K562 (cell line): ENCODE measurements around the gene NR2F2. TPM values are rescaled to one million over a fixed set of nuclear protein-coding genes. Genes with fewer than 3 reads are reported as not detected.

Experiments
- ATAC-seq: fragments of 200-7000 bp; cut with Tn5 transposase; 3 replicates; pipeline ENCODE4 v1.9.1; 2020; ENCODE audit warnings: moderate library complexity
- BruUV-seq: library from RNA; stranded (reverse); fragments of 400-500 nt; replicated peaks from 2 replicates; lab custom pipeline; 2021; lab: Mats Ljungman, UMichigan
- CTCF ChIA-PET: fragments of 300-600 bp; formaldehyde crosslinking; extraction: SDS; loops from one replicate; lab custom pipeline; 2021; ENCODE audit warnings: low intra/inter-chr PET ratio; lab: Yijun Ruan, JAX
- POLR2A ChIA-PET: fragments of 300-600, 350-650 bp; sonication (Branson Sonifier 250); formaldehyde crosslinking; extraction: SDS; loops from one replicate; lab custom pipeline; 2021; ENCODE audit warnings: antibody characterized with exemption, inconsistent platforms; lab: Yijun Ruan, JAX
- DNase-seq, 4 experiments: peaks; one replicate each; pipeline versions ENCODE4 v3.0.0 to v3.0.0-alpha.2; 2011 to 2018; ENCODE audit warnings: low spot score in 3 of 4, mixed read lengths in 3 of 4; ENCODE audit errors: extremely low read depth in 1 of 4
- FAIRE-seq: peaks from 2 replicates; lab custom pipeline; 2011; peaks lifted over from hg19 to GRCh38; lab: Jason Lieb, UNC
- H2AFZ ChIP-seq: 2 replicates; pipeline ENCODE4 v1.6.0; 2011; ENCODE audit warnings: low read depth, low read length, control low read depth, inconsistent platforms
- H3K27ac ChIP-seq: fragments of 200-600 bp; 3 replicates; pipeline ENCODE4 v1.8.0; 2011; ENCODE audit warnings: low read depth, mild to moderate bottlenecking, control low read depth, inconsistent platforms, low read length, moderate library complexity, mixed read lengths; ENCODE audit errors: extremely low read depth
- H3K27me3 ChIP-seq, 2 experiments: fragments of 300-600 bp in 1 of 2; 2 replicates in 1 of 2; 3 replicates in 1 of 2; pipeline versions ENCODE4 v1.6.0 to v1.8.0; 2011; ENCODE audit warnings: inconsistent platforms in 2 of 2, low read length in 2 of 2, mild to moderate bottlenecking in 1 of 2, mixed read lengths in 1 of 2, moderate library complexity in 1 of 2; ENCODE audit not compliant: control insufficient read depth in 2 of 2, insufficient read depth in 2 of 2
- H3K36me3 ChIP-seq: fragments of 300-600 bp; 3 replicates; pipeline ENCODE4 v1.8.0; 2011; ENCODE audit warnings: mild to moderate bottlenecking, low read length, inconsistent platforms; ENCODE audit not compliant: control insufficient read depth, insufficient read depth
- H3K4me1 ChIP-seq, 2 experiments: fragments of 200-600 bp in 1 of 2; replicated peaks in 1 of 2; 2 replicates in 1 of 2; 3 replicates in 1 of 2; pipeline versions ENCODE4 v1.5.1 to v1.8.0; 2011; ENCODE audit warnings: inconsistent platforms in 2 of 2, low read length in 2 of 2, mild to moderate bottlenecking in 1 of 2, mixed read lengths in 1 of 2, moderate library complexity in 1 of 2; ENCODE audit not compliant: control insufficient read depth in 2 of 2, insufficient read depth in 2 of 2
- H3K4me2 ChIP-seq: 2 replicates; pipeline ENCODE4 v1.6.1; 2011; ENCODE audit warnings: low read length, control low read depth, inconsistent platforms, mixed read lengths; ENCODE audit not compliant: insufficient read depth
- H3K4me3 ChIP-seq: fragments of 200-600 bp; sonication (generic), shearing (Covaris generic); 2 replicates; pipeline ENCODE4 v1.5.1; 2016; ENCODE audit warnings: control low read depth, inconsistent platforms
- H3K79me2 ChIP-seq: fragments of 200-600 bp; 3 replicates; pipeline ENCODE4 v1.8.0; 2011; ENCODE audit warnings: low read length, inconsistent platforms; ENCODE audit not compliant: control insufficient read depth, insufficient read depth
- H3K9ac ChIP-seq, 2 experiments: 2 replicates each; pipeline versions ENCODE4 v1.6.0 to v1.6.1; 2011; ENCODE audit warnings: low read depth in 2 of 2, low read length in 2 of 2, control low read depth in 1 of 2, inconsistent platforms in 1 of 2, mild to moderate bottlenecking in 1 of 2, mixed read lengths in 1 of 2; ENCODE audit not compliant: insufficient read depth in 1 of 2
- H3K9me1 ChIP-seq: one replicate; pipeline ENCODE4 v1.6.0; 2011; ENCODE audit warnings: inconsistent platforms, mild to moderate bottlenecking, low read length, moderate library complexity; ENCODE audit not compliant: control insufficient read depth, insufficient read depth
- H3K9me3 ChIP-seq: replicated peaks from 2 replicates; pipeline ENCODE4 v1.5.1; 2011; ENCODE audit warnings: low read depth, low read length, inconsistent platforms; ENCODE audit not compliant: control insufficient read depth, insufficient read depth
- H4K20me1 ChIP-seq: replicated peaks from 2 replicates; pipeline ENCODE4 v1.6.1; 2011; ENCODE audit warnings: low read length, inconsistent platforms, mixed read lengths; ENCODE audit not compliant: control insufficient read depth, insufficient read depth
- CBFB ChIP-seq: sonication (generic); formaldehyde crosslinking; IDR thresholded peaks from 2 replicates; pipeline ENCODE4 v1.4.0; 2020; ENCODE audit warnings: mild to moderate bottlenecking, missing genetic modification reagents
- CSDE1 ChIP-seq, 2 experiments: fragments of 450-650 bp; IDR thresholded peaks; 2 replicates each; pipeline ENCODE4 v1.6.1; 2016; ENCODE audit warnings: mild to moderate bottlenecking in 1 of 2
- CUX1 ChIP-seq: fragments of 200-800 bp; sonication (Bioruptor generic); IDR thresholded peaks from 2 replicates; pipeline ENCODE4 v1.6.1; 2016; ENCODE audit warnings: missing genetic modification characterization, missing compliant biosample characterization
- KLF16 ChIP-seq: IDR thresholded peaks from 2 replicates; pipeline ENCODE4 v1.6.1; 2016; ENCODE audit warnings: antibody characterized with exemption
- MNT ChIP-seq, 2 experiments: fragments of 450-650 bp; conservative IDR thresholded peaks; 2 replicates each; pipeline ENCODE4 v1.6.1; 2017; ENCODE audit warnings: mild to moderate bottlenecking in 2 of 2, moderate library complexity in 2 of 2
- RFX1 ChIP-seq: fragments of 450-650 bp; IDR thresholded peaks from 2 replicates; pipeline ENCODE4 v1.6.1; 2016; ENCODE audit warnings: mild to moderate bottlenecking, moderate library complexity
- ZNF384 ChIP-seq: IDR thresholded peaks from 2 replicates; pipeline ENCODE4 v1.6.1; 2012; ENCODE audit warnings: low read depth, low read length, improper control_type of control experiment
- WGBS: fragments of 100-300 bp; shearing (Covaris generic); methylation state at CpG from one replicate; pipeline ENCODE4 v1.1.6; 2016; ENCODE audit warnings: low coverage, mixed read lengths; ENCODE audit not compliant: insufficient coverage; ENCODE audit errors: missing lambda C conversion rate; 5-methylcytosine and 5-hydroxymethylcytosine counted together
- in situ Hi-C: fragments of 300-500 bp; cut with MboI; formaldehyde crosslinking; loops from 4 replicates; pipeline ENCODE4 v1.15.0; 2018; ENCODE audit warnings: inconsistent platforms, mixed read lengths
- intact Hi-C: fragments of 100-400 bp; cut with micrococcal nuclease; formaldehyde crosslinking; loops from 2 replicates; pipeline ENCODE4 v1.14.2; 2022
- polyA plus RNA-seq, 8 experiments: library from polyadenylated mRNA; depleted of rRNA in 4 of 8; stranded (reverse) in 5 of 8; unstranded in 3 of 8; fragments of >200 nt; fragmentation: Nextera tagmentation in 2 of 8; fragmentation: Illumina TruSeq in 1 of 8; extraction: Ambion mirVana in 2 of 8; extraction: Trizol in 1 of 8; gene quantifications; 2 replicates each; pipeline versions ENCODE4 v1.2.1 to v1.2.3, GENCODE V29; 2011 to 2014; ENCODE audit warnings: inconsistent platforms in 1 of 8, missing spikeins in 1 of 8
- total RNA-seq, 7 experiments: library from RNA; depleted of rRNA in 6 of 7; stranded (reverse); fragments of >200 nt in 6 of 7; fragmentation: Illumina TruSeq in 2 of 7; extraction: Trizol in 2 of 7; gene quantifications; 2 replicates each; pipeline versions ENCODE4 v1.2.1 to v1.2.3, GENCODE V29; 2011 to 2021; ENCODE audit warnings: low replicate concordance in 1 of 7
- TF ChIP-seq, protein P1 (sequence below): fragments of 450-650 bp; conservative IDR thresholded peaks from 2 replicates; pipeline ENCODE4 v1.6.1; 2016; ENCODE audit warnings: missing genetic modification characterization, low read depth, mild to moderate bottlenecking, control low read depth, missing compliant biosample characterization
- TF ChIP-seq, protein P2 (sequence below), 2 experiments: fragments of 450-650 bp in 1 of 2; IDR thresholded peaks; 2 replicates each; pipeline ENCODE4 v1.6.1; 2011 to 2017; ENCODE audit warnings: low read depth in 2 of 2, antibody characterized with exemption in 1 of 2, borderline replicate concordance in 1 of 2, low read length in 1 of 2, mild to moderate bottlenecking in 1 of 2, mixed read lengths in 1 of 2; ENCODE audit not compliant: control insufficient read depth in 1 of 2

Gene NR2F2
- total and polyA plus RNA-seq, 9 of the 15 experiments (the other 6 are each of a cell fraction or from before 2014, with no cell fraction given) = 6.0 to 51.8 (median 11.1) TPM

- no peaks in the 10 kb centered on the region for H3K9me1 ChIP-seq
- no peak for ATAC-seq
- H3K9ac ChIP-seq = peak overlapping the region; percentile 88 to 100
- peaks cover 24% of the 10 kb centered on the region for H4K20me1 ChIP-seq
- ChIA-PET CTCF (no interaction called here), POLR2A (interaction anchor here (0.6 to 1.0 kb wide), 2 partner anchors 197 to 558 kb away, joined by 3 to 4 read pairs; no protein-coding TSS in a partner anchor)
- WGBS = 2% methylated on average over 12 of the region's 12 CpGs
- H3K27me3 ChIP-seq = no peaks in the 10 kb centered on the region
- intact Hi-C loops = loop anchor here (5.0 to 10.0 kb wide), 3 partner anchors 152 to 1630 kb away; partner anchors contain the start of gene ARRDC4
- in situ Hi-C loops = loop anchor here (10.0 to 25.0 kb wide), 2 partner anchors 408 to 905 kb away; no protein-coding TSS in a partner anchor
- H3K4me3 ChIP-seq = peak overlapping the region; percentile 71
- FAIRE-seq = no peak
- no peaks in the 10 kb centered on the region for H3K9me3 ChIP-seq
- H2AFZ ChIP-seq = peak overlapping the region; percentile 72
- H3K4me1 ChIP-seq = peaks cover 36% of the 10 kb centered on the region in 2 experiments
- peak in 1 of 4 experiments; percentile 21 for DNase-seq
- H3K36me3 ChIP-seq = peaks cover 37% of the 10 kb centered on the region
- peaks cover 83% of the 10 kb centered on the region for H3K79me2 ChIP-seq
- TSS peak; percentile 71 for BruUV-seq
- peak overlapping the region; percentile 94 for H3K27ac ChIP-seq
- peak overlapping the region; percentile 92 for H3K4me2 ChIP-seq
- TF ChIP-seq CBFB (no peak), ZNF384 (peak; percentile 74), MNT (conservative IDR thresholded peaks at IDR 0.05) (0 out of 4 replicates have a peak, but pooled peaks of 1 of the 2 experiments have one; percentile 37), CSDE1 (IDR thresholded peaks at IDR 0.05) (no peak), CUX1 (0 out of 2 replicates have a peak, but pooled peaks have one; percentile 18), KLF16 (no peak), RFX1 (no peak)
- TF ChIP-seq, protein P1, sequence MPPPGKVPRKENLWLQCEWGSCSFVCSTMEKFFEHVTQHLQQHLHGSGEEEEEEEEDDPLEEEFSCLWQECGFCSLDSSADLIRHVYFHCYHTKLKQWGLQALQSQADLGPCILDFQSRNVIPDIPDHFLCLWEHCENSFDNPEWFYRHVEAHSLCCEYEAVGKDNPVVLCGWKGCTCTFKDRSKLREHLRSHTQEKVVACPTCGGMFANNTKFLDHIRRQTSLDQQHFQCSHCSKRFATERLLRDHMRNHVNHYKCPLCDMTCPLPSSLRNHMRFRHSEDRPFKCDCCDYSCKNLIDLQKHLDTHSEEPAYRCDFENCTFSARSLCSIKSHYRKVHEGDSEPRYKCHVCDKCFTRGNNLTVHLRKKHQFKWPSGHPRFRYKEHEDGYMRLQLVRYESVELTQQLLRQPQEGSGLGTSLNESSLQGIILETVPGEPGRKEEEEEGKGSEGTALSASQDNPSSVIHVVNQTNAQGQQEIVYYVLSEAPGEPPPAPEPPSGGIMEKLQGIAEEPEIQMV (tag) = no peak
- TF ChIP-seq, protein P2, sequence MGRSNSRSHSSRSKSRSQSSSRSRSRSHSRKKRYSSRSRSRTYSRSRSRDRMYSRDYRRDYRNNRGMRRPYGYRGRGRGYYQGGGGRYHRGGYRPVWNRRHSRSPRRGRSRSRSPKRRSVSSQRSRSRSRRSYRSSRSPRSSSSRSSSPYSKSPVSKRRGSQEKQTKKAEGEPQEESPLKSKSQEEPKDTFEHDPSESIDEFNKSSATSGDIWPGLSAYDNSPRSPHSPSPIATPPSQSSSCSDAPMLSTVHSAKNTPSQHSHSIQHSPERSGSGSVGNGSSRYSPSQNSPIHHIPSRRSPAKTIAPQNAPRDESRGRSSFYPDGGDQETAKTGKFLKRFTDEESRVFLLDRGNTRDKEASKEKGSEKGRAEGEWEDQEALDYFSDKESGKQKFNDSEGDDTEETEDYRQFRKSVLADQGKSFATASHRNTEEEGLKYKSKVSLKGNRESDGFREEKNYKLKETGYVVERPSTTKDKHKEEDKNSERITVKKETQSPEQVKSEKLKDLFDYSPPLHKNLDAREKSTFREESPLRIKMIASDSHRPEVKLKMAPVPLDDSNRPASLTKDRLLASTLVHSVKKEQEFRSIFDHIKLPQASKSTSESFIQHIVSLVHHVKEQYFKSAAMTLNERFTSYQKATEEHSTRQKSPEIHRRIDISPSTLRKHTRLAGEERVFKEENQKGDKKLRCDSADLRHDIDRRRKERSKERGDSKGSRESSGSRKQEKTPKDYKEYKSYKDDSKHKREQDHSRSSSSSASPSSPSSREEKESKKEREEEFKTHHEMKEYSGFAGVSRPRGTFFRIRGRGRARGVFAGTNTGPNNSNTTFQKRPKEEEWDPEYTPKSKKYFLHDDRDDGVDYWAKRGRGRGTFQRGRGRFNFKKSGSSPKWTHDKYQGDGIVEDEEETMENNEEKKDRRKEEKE (IDR thresholded peaks at IDR 0.05; ENCODE audit: borderline replicate concordance in 1 of 2, control insufficient read depth in 1 of 2, low read depth in 2 of 2, low read length in 1 of 2) = no peak
Measured at GRCh38 chr15:96332637-96333121, 2.2 kb downstream of the NR2F2 start.
